Loucy (cell line): ENCODE measurements around the gene APOBEC3G.

Experiments
- H2AFZ ChIP-seq: fragments of 200-600 bp; sonication (generic); 2 replicates; pipeline ENCODE4 v1.6.0; 2016; ENCODE audit warnings: antibody characterized with exemption, mild to moderate bottlenecking, low read length, moderate library complexity
- H3F3A ChIP-seq: fragments of 200-600 bp; 2 replicates; pipeline ENCODE4 v1.6.0; 2016; ENCODE audit warnings: antibody characterized with exemption, low read depth, mild to moderate bottlenecking
- H3K27me3 ChIP-seq: fragments of 200-600 bp; sonication (generic); 2 replicates; pipeline ENCODE4 v1.6.1; 2014; ENCODE audit warnings: low read length, mild to moderate bottlenecking; ENCODE audit not compliant: insufficient read depth, poor library complexity, severe bottlenecking
- H3K36me3 ChIP-seq: fragments of 200-600 bp; sonication (generic); 2 replicates; pipeline ENCODE4 v1.6.1; 2016; ENCODE audit warnings: low read length; ENCODE audit not compliant: insufficient read depth
- H3K4me1 ChIP-seq: fragments of 200-600 bp; sonication (generic); 2 replicates; pipeline ENCODE4 v1.5.1; 2014; ENCODE audit warnings: low read length, mild to moderate bottlenecking; ENCODE audit not compliant: insufficient read depth, poor library complexity, severe bottlenecking
- H3K4me2 ChIP-seq: fragments of 200-600 bp; sonication (generic); 2 replicates; pipeline ENCODE4 v1.6.0; 2014; ENCODE audit warnings: antibody characterized with exemption, low read length, low read depth, mild to moderate bottlenecking; ENCODE audit not compliant: poor library complexity, severe bottlenecking
- H3K4me3 ChIP-seq: fragments of 200-600 bp; sonication (generic); 2 replicates; pipeline ENCODE4 v1.5.1; 2014; ENCODE audit warnings: low read length, mild to moderate bottlenecking, mixed read lengths; ENCODE audit not compliant: poor library complexity, severe bottlenecking
- H3K79me2 ChIP-seq: fragments of 200-600 bp; sonication (generic); 2 replicates; pipeline ENCODE4 v1.6.1; 2014; ENCODE audit warnings: low read length; ENCODE audit not compliant: insufficient read depth
- H3K9ac ChIP-seq: fragments of 200-600 bp; sonication (generic); 2 replicates; pipeline ENCODE4 v1.6.0; 2014; ENCODE audit warnings: mild to moderate bottlenecking, low read depth, low read length, moderate library complexity; ENCODE audit not compliant: poor library complexity, severe bottlenecking
- H3K9me2 ChIP-seq: fragments of 200-600 bp; sonication (generic); replicated peaks from 2 replicates; pipeline ENCODE4 v1.6.1; 2016; ENCODE audit warnings: low read depth, low read length, mixed read lengths
- H3K9me3 ChIP-seq: fragments of 200-600 bp; sonication (generic); 2 replicates; pipeline ENCODE4 v1.6.1; 2014; ENCODE audit warnings: mild to moderate bottlenecking, antibody characterized with exemption, low read length, low read depth; ENCODE audit not compliant: insufficient read depth
- H4K20me1 ChIP-seq: fragments of 200-600 bp; sonication (generic); 2 replicates; pipeline ENCODE4 v1.6.0; 2014; ENCODE audit warnings: antibody characterized with exemption, low read length, mild to moderate bottlenecking; ENCODE audit not compliant: insufficient read depth, poor library complexity, severe bottlenecking
- CTCF ChIP-seq: fragments of 200-600 bp; sonication (generic); conservative IDR thresholded peaks from 2 replicates; pipeline ENCODE4 v1.5.1; 2014; ENCODE audit warnings: mild to moderate bottlenecking, antibody characterized with exemption, low read length
- EZH2phosphoT487 ChIP-seq: fragments of 200-600 bp; IDR thresholded peaks from 2 replicates; pipeline ENCODE4 v1.6.1; 2018; ENCODE audit warnings: antibody characterized with exemption, mild to moderate bottlenecking, moderate library complexity, borderline replicate concordance

The APOBEC3G gene

DNA sequence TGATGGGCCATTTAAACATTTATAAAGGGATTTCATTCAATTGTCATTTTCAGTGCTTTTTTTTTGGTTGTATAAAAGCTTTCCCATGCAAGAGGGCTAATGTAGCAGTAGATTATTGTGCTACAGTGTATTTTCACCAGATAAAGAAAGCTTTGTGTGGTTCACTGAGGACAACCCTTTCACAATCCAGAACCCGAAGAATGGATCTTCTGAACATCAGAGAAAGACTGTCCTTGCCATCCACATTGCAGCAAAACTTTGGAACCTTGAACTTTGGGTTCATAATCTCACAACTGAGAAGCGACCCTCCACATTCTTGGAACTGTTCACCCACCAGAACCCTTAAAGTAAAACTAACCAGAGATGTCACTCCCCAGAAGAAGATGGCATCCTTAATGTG is 29.3 kb downstream of the APOBEC3G start:
- no peak for TF ChIP-seq EZH2phosphoT487
- no peak for TF ChIP-seq CTCF
- Histone ChIP-seq H3K79me2 (no peaks in the 10 kb centered on the region), H3K9me3 (no peaks in the 10 kb centered on the region)

DNA sequence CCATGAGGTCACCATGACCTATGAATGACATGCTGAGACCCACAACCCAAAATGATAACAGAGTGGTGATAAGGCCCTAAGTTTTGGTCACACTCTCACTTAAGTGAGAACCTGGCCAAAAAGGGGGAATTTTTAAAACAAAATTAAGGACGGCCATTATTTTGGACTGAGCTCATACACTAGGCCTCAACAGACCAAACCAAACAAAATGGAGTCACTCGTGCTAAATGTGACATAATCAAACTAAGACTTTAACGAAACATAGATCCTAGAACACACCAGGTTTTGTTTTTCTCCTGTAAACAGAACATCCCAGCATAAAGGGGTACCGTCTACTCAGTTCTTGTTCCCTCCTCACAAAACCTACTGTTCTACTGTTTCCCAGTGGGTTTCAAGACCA is 31.4 kb downstream of the APOBEC3G start:
- H3K27me3 ChIP-seq = no peaks in the 10 kb centered on the region
- no peak for TF ChIP-seq EZH2phosphoT487
- no peak for TF ChIP-seq CTCF
- no peaks in the 10 kb centered on the region for H3F3A ChIP-seq
- no peak overlapping the region for H3K4me3 ChIP-seq
- H3K4me2 ChIP-seq = no peak overlapping the region
- H2AFZ ChIP-seq = no peak overlapping the region
- no peaks in the 10 kb centered on the region for H4K20me1 ChIP-seq
- no peak overlapping the region for H3K9ac ChIP-seq
- H3K9me2 ChIP-seq = no peaks in the 10 kb centered on the region
- H3K4me1 ChIP-seq = peaks cover 9% of the 10 kb centered on the region
- H3K79me2 ChIP-seq = no peaks in the 10 kb centered on the region
- no peaks in the 10 kb centered on the region for H3K9me3 ChIP-seq
- H3K36me3 ChIP-seq = no peaks in the 10 kb centered on the region

More for the DNA sequence above, 29.3 kb downstream of the APOBEC3G start:
- Histone ChIP-seq H3K36me3 (no peaks in the 10 kb centered on the region), H3K4me2 (no peak overlapping the region), H4K20me1 (no peaks in the 10 kb centered on the region), H3K4me3 (no peak overlapping the region), H3F3A (no peaks in the 10 kb centered on the region), H3K9me2 (no peaks in the 10 kb centered on the region), H2AFZ (no peak overlapping the region), H3K27me3 (no peaks in the 10 kb centered on the region), H3K4me1 (peaks cover 9% of the 10 kb centered on the region), H3K9ac (no peak overlapping the region)

- Histone ChIP-seq H3K79me2 (no peaks in the 10 kb centered on the region), H2AFZ (no peak overlapping the region), H3K4me1 (peaks cover 9% of the 10 kb centered on the region), H3K9ac (no peak overlapping the region), H3K9me2 (no peaks in the 10 kb centered on the region), H3K36me3 (no peaks in the 10 kb centered on the region), H3K4me2 (no peak overlapping the region), H3K9me3 (no peaks in the 10 kb centered on the region), H3F3A (no peaks in the 10 kb centered on the region), H4K20me1 (no peaks in the 10 kb centered on the region), H3K27me3 (no peaks in the 10 kb centered on the region), H3K4me3 (no peak overlapping the region)
- TF ChIP-seq EZH2phosphoT487 (no peak), CTCF (no peak)
These were observed 32.3 kb downstream of the APOBEC3G start for GRCh38 chr22:39109361-39109760.
